ENCODE results near the gene CARD8.

CARD8 gene

DNA sequence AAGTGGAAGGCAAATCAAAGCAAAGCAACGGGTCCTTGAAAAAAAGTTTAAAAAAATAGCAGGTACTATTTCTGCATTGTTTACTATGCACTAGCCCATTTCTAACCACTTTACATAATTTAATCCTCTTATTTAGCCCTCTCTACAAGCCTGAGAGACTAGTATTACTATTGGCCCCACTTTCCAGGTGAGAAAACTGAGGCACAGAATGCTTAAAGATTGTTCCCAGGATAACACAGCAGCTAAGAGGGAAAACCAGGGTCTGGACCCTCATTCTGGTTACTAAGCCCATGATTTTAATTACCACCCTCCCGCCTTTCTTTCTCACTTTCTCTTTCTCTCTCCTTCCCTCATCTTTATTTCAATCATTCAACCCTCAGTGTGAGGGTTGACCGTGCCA lies 79.5 kb downstream of the CARD8 start:
- H3K4me1 ChIP-seq (ENCODE audit: insufficient read depth, low read length): peaks cover 11% of the 10 kb centered on the region
- peaks cover 4% of the 10 kb centered on the region for H3K9me3 ChIP-seq (ENCODE audit: insufficient read depth, low read length, severe bottlenecking)
- ATAC-seq (ENCODE audit: insufficient read depth, low read depth) (no peak), DNase-seq (no peak)
- H4K20me1 ChIP-seq (ENCODE audit: insufficient read depth, low read length): no peaks in the 10 kb centered on the region
- H3K27ac ChIP-seq (ENCODE audit: low read length): no peak overlapping the region
- H3K9ac ChIP-seq (ENCODE audit: low read depth, low read length): no peak overlapping the region
- no peaks in the 10 kb centered on the region for H3K27me3 ChIP-seq (ENCODE audit: insufficient read depth, low read length, poor library complexity)
- no peak overlapping the region for H2AFZ ChIP-seq (ENCODE audit: low read depth, low read length)
- peaks cover 48% of the 10 kb centered on the region for H3K36me3 ChIP-seq (ENCODE audit: insufficient read depth, low read length)
- no peak for TF ChIP-seq EZH2 (IDR thresholded peaks at IDR 0.05; ENCODE audit: borderline replicate concordance, low read depth, low read length, severe bottlenecking)
- TF ChIP-seq, protein P1, sequence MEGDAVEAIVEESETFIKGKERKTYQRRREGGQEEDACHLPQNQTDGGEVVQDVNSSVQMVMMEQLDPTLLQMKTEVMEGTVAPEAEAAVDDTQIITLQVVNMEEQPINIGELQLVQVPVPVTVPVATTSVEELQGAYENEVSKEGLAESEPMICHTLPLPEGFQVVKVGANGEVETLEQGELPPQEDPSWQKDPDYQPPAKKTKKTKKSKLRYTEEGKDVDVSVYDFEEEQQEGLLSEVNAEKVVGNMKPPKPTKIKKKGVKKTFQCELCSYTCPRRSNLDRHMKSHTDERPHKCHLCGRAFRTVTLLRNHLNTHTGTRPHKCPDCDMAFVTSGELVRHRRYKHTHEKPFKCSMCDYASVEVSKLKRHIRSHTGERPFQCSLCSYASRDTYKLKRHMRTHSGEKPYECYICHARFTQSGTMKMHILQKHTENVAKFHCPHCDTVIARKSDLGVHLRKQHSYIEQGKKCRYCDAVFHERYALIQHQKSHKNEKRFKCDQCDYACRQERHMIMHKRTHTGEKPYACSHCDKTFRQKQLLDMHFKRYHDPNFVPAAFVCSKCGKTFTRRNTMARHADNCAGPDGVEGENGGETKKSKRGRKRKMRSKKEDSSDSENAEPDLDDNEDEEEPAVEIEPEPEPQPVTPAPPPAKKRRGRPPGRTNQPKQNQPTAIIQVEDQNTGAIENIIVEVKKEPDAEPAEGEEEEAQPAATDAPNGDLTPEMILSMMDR (IDR thresholded peaks at IDR 0.05; ENCODE audit: borderline replicate concordance, extremely low read depth, low read length, poor library complexity, severe bottlenecking): no peak
- H3K4me3 ChIP-seq (ENCODE audit: low read depth in 1 of 2, low read length in 2 of 2): no peak overlapping the region
- H3K4me2 ChIP-seq (ENCODE audit: insufficient read depth, low read length): no peak overlapping the region
- peaks cover 10% of the 10 kb centered on the region for H3K79me2 ChIP-seq (ENCODE audit: insufficient read depth, low read length)

- Histone ChIP-seq H3K4me2 (ENCODE audit: insufficient read depth, low read length) (no peak overlapping the region), H3K4me3 (ENCODE audit: low read depth in 1 of 2, low read length in 2 of 2) (no peak overlapping the region), H3K79me2 (ENCODE audit: insufficient read depth, low read length) (peaks cover 16% of the 10 kb centered on the region), H3K27me3 (ENCODE audit: insufficient read depth, low read length, poor library complexity) (no peaks in the 10 kb centered on the region), H3K9me3 (ENCODE audit: insufficient read depth, low read length, severe bottlenecking) (no peaks in the 10 kb centered on the region), H3K4me1 (ENCODE audit: insufficient read depth, low read length) (peaks cover 16% of the 10 kb centered on the region), H3K36me3 (ENCODE audit: insufficient read depth, low read length) (peaks cover 46% of the 10 kb centered on the region), H4K20me1 (ENCODE audit: insufficient read depth, low read length) (no peaks in the 10 kb centered on the region), H2AFZ (ENCODE audit: low read depth, low read length) (no peak overlapping the region), H3K9ac (ENCODE audit: low read depth, low read length) (no peak overlapping the region), H3K27ac (ENCODE audit: low read length) (no peak overlapping the region)
- no peak for TF ChIP-seq EZH2 (IDR thresholded peaks at IDR 0.05; ENCODE audit: borderline replicate concordance, low read depth, low read length, severe bottlenecking)
- TF ChIP-seq, protein P1 (IDR thresholded peaks at IDR 0.05; ENCODE audit: borderline replicate concordance, extremely low read depth, low read length, poor library complexity, severe bottlenecking): no peak
- DNase-seq: no peak
- ATAC-seq (ENCODE audit: insufficient read depth, low read depth): no peak
Measured at GRCh38 chr19:48175578-48175977, 80.1 kb downstream of the CARD8 start.

GRCh38 chr19:48174445-48175030 lies 81.2 kb downstream of the CARD8 start:
- no peak for DNase-seq
- no peak overlapping the region for H3K9ac ChIP-seq (ENCODE audit: low read depth, low read length)

More at GRCh38 chr19:48174445-48175030, 81.2 kb downstream of the CARD8 start:
- Histone ChIP-seq H3K4me3 (ENCODE audit: low read depth in 1 of 2, low read length in 2 of 2) (no peak overlapping the region), H3K9me3 (ENCODE audit: insufficient read depth, low read length, severe bottlenecking) (no peaks in the 10 kb centered on the region), H3K27me3 (ENCODE audit: insufficient read depth, low read length, poor library complexity) (no peaks in the 10 kb centered on the region), H3K79me2 (ENCODE audit: insufficient read depth, low read length) (peaks cover 22% of the 10 kb centered on the region), H3K4me1 (ENCODE audit: insufficient read depth, low read length) (peaks cover 16% of the 10 kb centered on the region), H2AFZ (ENCODE audit: low read depth, low read length) (no peak overlapping the region), H3K27ac (ENCODE audit: low read length) (no peak overlapping the region), H3K4me2 (ENCODE audit: insufficient read depth, low read length) (no peak overlapping the region), H4K20me1 (ENCODE audit: insufficient read depth, low read length) (no peaks in the 10 kb centered on the region), H3K36me3 (ENCODE audit: insufficient read depth, low read length) (peaks cover 38% of the 10 kb centered on the region)
- TF ChIP-seq, protein P1 (IDR thresholded peaks at IDR 0.05; ENCODE audit: borderline replicate concordance, extremely low read depth, low read length, poor library complexity, severe bottlenecking): no peak
- TF ChIP-seq EZH2 (IDR thresholded peaks at IDR 0.05; ENCODE audit: borderline replicate concordance, low read depth, low read length, severe bottlenecking): no peak
- ATAC-seq (ENCODE audit: insufficient read depth, low read depth): no peak

Data from DND-41 (cell line).